Mucosa of stomach (tissue), 1 donor: Measurements from ENCODE around the gene CELF2.

Source experiments
- H3K27me3 ChIP-seq: one replicate; pipeline ENCODE4 v1.7.0; 2013; ENCODE audit warnings: mild to moderate bottlenecking, low read length; ENCODE audit not compliant: control insufficient read depth, insufficient read depth
- H3K36me3 ChIP-seq: one replicate; pipeline ENCODE4 v1.7.0; 2013; ENCODE audit warnings: low read length; ENCODE audit not compliant: control insufficient read depth, insufficient read depth
- H3K4me1 ChIP-seq: one replicate; pipeline ENCODE4 v1.7.0; 2013; ENCODE audit warnings: mild to moderate bottlenecking, low read length; ENCODE audit not compliant: control insufficient read depth, insufficient read depth
- H3K4me3 ChIP-seq: one replicate; pipeline ENCODE4 v1.7.0; 2013; ENCODE audit warnings: low read length
- H3K9ac ChIP-seq: one replicate; pipeline ENCODE4 v1.7.0; 2013; ENCODE audit warnings: mild to moderate bottlenecking, low read length, moderate library complexity
- H3K9me3 ChIP-seq: one replicate; pipeline ENCODE4 v1.7.0; 2013; ENCODE audit warnings: mild to moderate bottlenecking, low read length, moderate library complexity; ENCODE audit not compliant: control insufficient read depth
- donor health status: Pancreatic carcinoma.

CELF2 gene

GRCh38 chr10:11284291-11285085, 266.8 kb downstream of the CELF2 start:
- Histone ChIP-seq H3K4me1 (no peaks in the 10 kb centered on the region), H3K4me3 (no peak overlapping the region), H3K27me3 (no peaks in the 10 kb centered on the region), H3K9me3 (no peaks in the 10 kb centered on the region), H3K9ac (no peak overlapping the region), H3K36me3 (no peaks in the 10 kb centered on the region)

GRCh38 chr10:11285171-11285570, 267.5 kb downstream of the CELF2 start:
- H3K27me3 ChIP-seq = no peaks in the 10 kb centered on the region
- no peaks in the 10 kb centered on the region for H3K4me1 ChIP-seq
- no peak overlapping the region for H3K4me3 ChIP-seq
- no peak overlapping the region for H3K9ac ChIP-seq
- no peaks in the 10 kb centered on the region for H3K9me3 ChIP-seq
- H3K36me3 ChIP-seq = no peaks in the 10 kb centered on the region

DNA sequence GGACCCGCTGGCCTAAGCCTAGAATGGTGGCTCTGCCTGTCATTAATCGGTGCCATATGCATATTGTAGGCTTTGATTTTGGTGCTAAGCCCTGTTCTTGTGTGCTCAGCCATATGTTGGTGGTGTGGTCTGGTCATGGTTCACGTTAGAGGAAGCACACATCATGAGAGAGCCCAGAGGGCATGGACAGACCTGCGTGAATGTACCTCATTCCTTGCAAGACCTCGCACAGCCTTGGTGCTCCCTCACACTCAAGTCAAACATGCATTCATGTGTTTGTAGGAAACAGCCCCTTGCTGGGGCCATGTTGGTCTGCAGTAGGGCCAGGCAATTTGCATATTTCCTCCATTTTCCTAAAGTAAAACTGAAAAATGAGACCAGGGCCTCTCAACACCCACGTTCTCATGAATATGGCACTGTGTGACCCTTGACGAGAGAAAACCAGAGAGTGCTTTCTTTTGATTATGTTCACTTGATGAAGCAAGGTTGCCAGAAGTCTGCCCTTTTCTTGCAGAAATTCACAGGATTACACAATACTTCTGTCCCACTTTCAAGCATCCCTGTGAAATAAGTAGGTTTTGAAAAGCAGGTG, 268.7 kb downstream of the CELF2 start:
- H3K36me3 ChIP-seq = no peaks in the 10 kb centered on the region
- no peaks in the 10 kb centered on the region for H3K27me3 ChIP-seq
- H3K4me3 ChIP-seq = no peak overlapping the region

GRCh38 chr10:11288302-11288701, 270.6 kb downstream of the CELF2 start:
- H3K9me3 ChIP-seq = no peaks in the 10 kb centered on the region
- no peak overlapping the region for H3K9ac ChIP-seq
- no peaks in the 10 kb centered on the region for H3K27me3 ChIP-seq
- H3K4me1 ChIP-seq = no peaks in the 10 kb centered on the region
- no peak overlapping the region for H3K4me3 ChIP-seq
- H3K36me3 ChIP-seq = no peaks in the 10 kb centered on the region

More for the DNA sequence above, 268.7 kb downstream of the CELF2 start:
- no peaks in the 10 kb centered on the region for H3K9me3 ChIP-seq
- no peaks in the 10 kb centered on the region for H3K4me1 ChIP-seq
- H3K9ac ChIP-seq = no peak overlapping the region

DNA sequence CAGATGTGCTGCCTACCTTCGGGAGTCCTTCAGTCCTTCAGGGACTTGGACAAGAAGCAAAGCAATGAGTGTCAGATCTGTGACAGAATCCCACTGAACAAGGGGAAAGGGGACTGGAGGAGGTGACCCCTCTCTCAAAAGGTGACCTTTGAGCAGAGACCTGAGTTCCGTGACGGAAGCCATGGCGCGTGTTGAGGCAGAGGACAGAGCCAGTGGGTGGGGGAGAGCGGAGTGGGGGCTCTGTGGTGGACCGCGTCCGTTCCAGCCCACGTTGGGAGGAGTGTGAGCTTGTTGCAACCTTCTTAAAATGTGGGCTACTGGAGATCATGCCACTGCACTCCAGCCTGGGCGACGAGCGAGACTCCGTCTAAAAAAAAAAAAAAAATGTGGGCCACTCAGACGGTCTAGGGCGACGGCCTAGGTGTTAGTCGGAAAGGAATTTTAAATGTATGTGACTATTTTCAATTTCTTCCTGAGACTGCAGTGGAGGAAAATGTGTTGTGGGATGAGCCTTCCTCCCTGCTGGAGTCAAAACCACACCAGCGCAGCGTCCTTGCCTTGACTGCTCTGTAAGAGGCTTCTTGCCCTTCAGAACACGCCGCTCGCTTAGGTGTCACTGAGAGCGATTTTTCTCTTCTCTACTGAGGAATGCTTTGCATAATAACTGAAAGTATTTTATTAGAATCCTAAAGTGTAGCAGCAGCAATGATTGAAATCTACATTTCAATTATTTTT, 272.7 kb downstream of the CELF2 start:
- H3K36me3 ChIP-seq = no peaks in the 10 kb centered on the region
- no peaks in the 10 kb centered on the region for H3K27me3 ChIP-seq
- H3K4me3 ChIP-seq = no peak overlapping the region
- H3K9ac ChIP-seq = no peak overlapping the region
- no peaks in the 10 kb centered on the region for H3K4me1 ChIP-seq
- no peaks in the 10 kb centered on the region for H3K9me3 ChIP-seq

- Histone ChIP-seq H3K36me3 (no peaks in the 10 kb centered on the region), H3K9ac (no peak overlapping the region), H3K9me3 (no peaks in the 10 kb centered on the region), H3K4me1 (no peaks in the 10 kb centered on the region), H3K27me3 (no peaks in the 10 kb centered on the region), H3K4me3 (no peak overlapping the region)
Observed at GRCh38 chr10:11292576-11293302, 275.1 kb downstream of the CELF2 start.

- no peaks in the 10 kb centered on the region for H3K4me1 ChIP-seq
- H3K9ac ChIP-seq = no peak overlapping the region
- H3K9me3 ChIP-seq = no peaks in the 10 kb centered on the region
- no peak overlapping the region for H3K4me3 ChIP-seq
- H3K36me3 ChIP-seq = no peaks in the 10 kb centered on the region
- no peaks in the 10 kb centered on the region for H3K27me3 ChIP-seq
Observed at GRCh38 chr10:11293332-11293731, 275.7 kb downstream of the CELF2 start.

DNA sequence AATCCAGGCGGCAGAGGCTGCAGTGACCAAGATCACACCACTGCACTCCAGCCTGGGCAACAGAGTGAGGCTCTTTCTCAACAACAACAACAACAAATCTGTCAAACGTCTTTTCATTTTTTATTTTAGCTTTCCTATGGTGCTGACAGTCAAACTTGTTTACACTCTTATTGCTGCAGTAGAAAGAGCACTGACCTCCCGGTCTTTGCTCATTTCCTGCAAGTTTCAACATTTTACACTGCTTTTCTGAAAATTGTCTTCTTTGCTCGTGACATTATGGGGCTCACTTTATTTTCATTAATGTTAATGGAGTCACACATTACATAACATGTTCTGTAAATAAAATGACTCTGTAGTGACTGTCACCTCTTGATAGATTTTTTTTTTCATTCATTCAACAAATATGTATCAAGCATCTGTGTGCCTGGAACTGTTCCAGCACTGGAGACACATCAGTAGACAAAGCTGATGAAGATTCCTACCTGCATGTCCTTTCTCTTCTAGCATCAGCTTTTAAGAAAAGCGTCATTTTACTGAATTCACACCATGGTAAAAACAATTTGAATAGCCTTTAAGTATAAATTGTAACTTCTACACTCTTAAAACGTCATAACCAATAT, 277.3 kb downstream of the CELF2 start:
- Histone ChIP-seq H3K4me3 (no peak overlapping the region), H3K36me3 (no peaks in the 10 kb centered on the region), H3K27me3 (no peaks in the 10 kb centered on the region), H3K9me3 (no peaks in the 10 kb centered on the region), H3K9ac (no peak overlapping the region), H3K4me1 (no peaks in the 10 kb centered on the region)

GRCh38 chr10:11295492-11295891, 277.8 kb downstream of the CELF2 start:
- no peaks in the 10 kb centered on the region for H3K4me1 ChIP-seq
- no peak overlapping the region for H3K4me3 ChIP-seq
- no peaks in the 10 kb centered on the region for H3K27me3 ChIP-seq
- H3K9me3 ChIP-seq = no peaks in the 10 kb centered on the region
- no peak overlapping the region for H3K9ac ChIP-seq
- no peaks in the 10 kb centered on the region for H3K36me3 ChIP-seq

DNA sequence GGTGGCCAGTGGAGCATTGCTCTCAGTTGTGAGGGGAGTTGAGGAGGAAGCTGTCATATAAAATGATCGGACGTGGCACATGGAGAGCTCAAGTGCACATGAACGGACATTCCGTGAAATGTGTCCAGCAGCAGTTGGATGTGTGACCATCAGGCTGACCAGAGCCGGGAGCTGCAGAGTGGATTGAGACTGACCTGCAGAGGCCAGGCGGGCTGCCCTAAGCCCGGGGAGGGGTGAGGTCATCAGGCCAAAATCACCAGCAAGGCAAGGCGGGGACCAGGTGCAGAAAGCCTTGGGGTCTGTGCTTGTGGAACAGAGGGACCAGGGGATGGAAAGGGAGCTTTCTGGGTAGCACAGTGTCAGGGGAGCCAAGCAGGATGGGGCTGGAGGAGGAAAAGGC, 279.5 kb downstream of the CELF2 start:
- H3K36me3 ChIP-seq = no peaks in the 10 kb centered on the region
- H3K9me3 ChIP-seq = no peaks in the 10 kb centered on the region
- H3K9ac ChIP-seq = no peak overlapping the region
- H3K27me3 ChIP-seq = no peaks in the 10 kb centered on the region
- no peaks in the 10 kb centered on the region for H3K4me1 ChIP-seq
- no peak overlapping the region for H3K4me3 ChIP-seq

DNA sequence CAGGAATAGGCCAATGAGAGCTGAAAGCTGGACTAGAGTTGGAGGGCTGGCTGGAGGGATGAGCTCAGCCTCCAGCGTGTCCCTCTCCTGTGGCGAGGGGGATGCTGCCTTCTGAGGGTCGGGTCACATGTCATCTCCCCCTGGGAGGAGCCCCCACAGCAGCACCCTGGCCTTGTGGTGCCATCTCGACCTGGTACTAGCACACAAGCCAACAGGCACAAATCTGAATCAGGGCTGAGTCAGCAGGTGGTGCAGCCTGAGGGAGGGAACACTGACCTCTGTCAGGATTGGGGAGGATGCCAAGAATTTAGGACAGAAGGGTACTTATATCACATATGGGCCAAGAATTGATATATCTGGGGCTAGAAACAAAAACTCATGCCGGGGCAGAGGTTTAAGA, 280.4 kb downstream of the CELF2 start:
- H3K9ac ChIP-seq = no peak overlapping the region
- H3K27me3 ChIP-seq = no peaks in the 10 kb centered on the region
- H3K4me3 ChIP-seq = no peak overlapping the region
- H3K4me1 ChIP-seq = no peaks in the 10 kb centered on the region
- H3K9me3 ChIP-seq = no peaks in the 10 kb centered on the region
- H3K36me3 ChIP-seq = no peaks in the 10 kb centered on the region
